Neural cell (in vitro differentiated cells): Measurements from ENCODE around the gene MPDU1. TPM values are rescaled to one million over a fixed set of nuclear protein-coding genes. Genes with fewer than 3 reads are reported as not detected.
A peak's percentile ranks its signal among the peaks of the same experiment; 100 is the strongest.

Experiments used
- H2AFZ ChIP-seq: fragments of 200-600, 300-800 bp; sonication (generic), shearing (Covaris generic); 2 replicates; pipeline ENCODE4 v1.6.0; 2014; ENCODE audit warnings: low read depth, mild to moderate bottlenecking, antibody characterized with exemption, low read length, moderate library complexity
- H3F3A ChIP-seq: fragments of 200-600 bp; shearing (Covaris generic); 2 replicates; pipeline ENCODE4 v1.6.1; 2016; ENCODE audit warnings: mild to moderate bottlenecking, moderate library complexity, mixed read lengths, antibody characterized with exemption, low read length; ENCODE audit not compliant: insufficient read depth, poor library complexity, severe bottlenecking
- H3K27ac ChIP-seq: fragments of 200-600, 300-800 bp; sonication (generic), shearing (Covaris generic); 2 replicates; pipeline ENCODE4 v1.5.1; 2014; ENCODE audit warnings: mild to moderate bottlenecking, low read length, moderate library complexity
- H3K27me3 ChIP-seq: fragments of 300-800, 200-600 bp; sonication (generic), shearing (Covaris generic); 2 replicates; pipeline ENCODE4 v1.6.0; 2014; ENCODE audit warnings: mild to moderate bottlenecking, low read depth, low read length, moderate library complexity; ENCODE audit not compliant: insufficient read depth
- H3K36me3 ChIP-seq: fragments of 300-800, 200-600 bp; sonication (generic), shearing (Covaris generic); 2 replicates; pipeline ENCODE4 v1.5.1; 2014; ENCODE audit warnings: mild to moderate bottlenecking, antibody characterized with exemption, low read length, moderate library complexity; ENCODE audit not compliant: insufficient read depth
- H3K4me2 ChIP-seq: fragments of 300-800, 200-600 bp; sonication (generic), shearing (Covaris generic); 2 replicates; pipeline ENCODE4 v1.6.0; 2014; ENCODE audit warnings: mild to moderate bottlenecking, low read length
- H3K4me3 ChIP-seq: fragments of 300-800, 200-600 bp; sonication (generic), shearing (Covaris generic); 2 replicates; pipeline ENCODE4 v1.5.1; 2014; ENCODE audit warnings: mild to moderate bottlenecking, low read length, moderate library complexity
- H3K79me2 ChIP-seq: fragments of 200-600 bp; shearing (Covaris generic); replicated peaks from 2 replicates; pipeline ENCODE4 v1.6.0; 2014; ENCODE audit warnings: mild to moderate bottlenecking, low read length, moderate library complexity; ENCODE audit not compliant: insufficient read depth
- H3K9ac ChIP-seq: fragments of 300-800, 200-600 bp; sonication (generic), shearing (Covaris generic); 2 replicates; pipeline ENCODE4 v1.6.1; 2016; ENCODE audit warnings: mild to moderate bottlenecking, low read length, mixed read lengths
- H3K9me2 ChIP-seq: fragments of 200-600 bp; shearing (Covaris generic); 2 replicates; pipeline ENCODE4 v1.6.1; 2016; ENCODE audit warnings: mild to moderate bottlenecking, low read length, mixed read lengths; ENCODE audit not compliant: insufficient read depth
- H3K9me3 ChIP-seq: fragments of 200-600, 300-800 bp; sonication (generic), shearing (Covaris generic); 2 replicates; pipeline ENCODE4 v1.6.1; 2016; ENCODE audit warnings: mild to moderate bottlenecking, mixed run types, low read length, moderate library complexity, mixed read lengths
- H4K20me1 ChIP-seq: fragments of 200-600 bp; shearing (Covaris generic); 2 replicates; pipeline ENCODE4 v1.6.1; 2016; ENCODE audit warnings: mild to moderate bottlenecking, mixed run types; ENCODE audit not compliant: insufficient read depth
- EP300 ChIP-seq: fragments of 450-650 bp; conservative IDR thresholded peaks from 2 replicates; pipeline ENCODE4 v1.6.1; 2014; ENCODE audit warnings: antibody characterized with exemption, mild to moderate bottlenecking, moderate library complexity; ENCODE audit not compliant: poor library complexity, severe bottlenecking
- EZH2 ChIP-seq: fragments of 200-600, 300-800 bp; shearing (Covaris generic), sonication (generic); IDR thresholded peaks from 2 replicates; pipeline ENCODE4 v1.6.1; 2014; ENCODE audit warnings: antibody characterized with exemption, low read length, borderline replicate concordance, mild to moderate bottlenecking; ENCODE audit not compliant: insufficient read depth, poor library complexity, severe bottlenecking
- POLR2AphosphoS5 ChIP-seq: IDR thresholded peaks from 2 replicates; pipeline ENCODE4 v1.6.1; 2012
- TAF1 ChIP-seq: IDR thresholded peaks from 2 replicates; pipeline ENCODE4 v1.6.1; 2012; ENCODE audit warnings: low read depth
- polyA plus RNA-seq: library from polyadenylated mRNA; depleted of rRNA; stranded (reverse); fragments of >200 nt; gene quantifications from 2 replicates; pipeline ENCODE4 v1.2.3, GENCODE V29; 2014
- TF ChIP-seq, protein P1 (sequence below): fragments of 450-650 bp; IDR thresholded peaks from 2 replicates; pipeline ENCODE4 v1.5.1; 2014; ENCODE audit warnings: antibody characterized with exemption, mild to moderate bottlenecking, moderate library complexity; ENCODE audit not compliant: poor library complexity, severe bottlenecking
- TF ChIP-seq, protein P2 (sequence below): IDR thresholded peaks from 2 replicates; pipeline ENCODE4 v1.6.1; 2012; ENCODE audit warnings: borderline replicate concordance

Gene MPDU1
- polyA plus RNA-seq, 1 donor from 2014 or later: 110 TPM

DNA sequence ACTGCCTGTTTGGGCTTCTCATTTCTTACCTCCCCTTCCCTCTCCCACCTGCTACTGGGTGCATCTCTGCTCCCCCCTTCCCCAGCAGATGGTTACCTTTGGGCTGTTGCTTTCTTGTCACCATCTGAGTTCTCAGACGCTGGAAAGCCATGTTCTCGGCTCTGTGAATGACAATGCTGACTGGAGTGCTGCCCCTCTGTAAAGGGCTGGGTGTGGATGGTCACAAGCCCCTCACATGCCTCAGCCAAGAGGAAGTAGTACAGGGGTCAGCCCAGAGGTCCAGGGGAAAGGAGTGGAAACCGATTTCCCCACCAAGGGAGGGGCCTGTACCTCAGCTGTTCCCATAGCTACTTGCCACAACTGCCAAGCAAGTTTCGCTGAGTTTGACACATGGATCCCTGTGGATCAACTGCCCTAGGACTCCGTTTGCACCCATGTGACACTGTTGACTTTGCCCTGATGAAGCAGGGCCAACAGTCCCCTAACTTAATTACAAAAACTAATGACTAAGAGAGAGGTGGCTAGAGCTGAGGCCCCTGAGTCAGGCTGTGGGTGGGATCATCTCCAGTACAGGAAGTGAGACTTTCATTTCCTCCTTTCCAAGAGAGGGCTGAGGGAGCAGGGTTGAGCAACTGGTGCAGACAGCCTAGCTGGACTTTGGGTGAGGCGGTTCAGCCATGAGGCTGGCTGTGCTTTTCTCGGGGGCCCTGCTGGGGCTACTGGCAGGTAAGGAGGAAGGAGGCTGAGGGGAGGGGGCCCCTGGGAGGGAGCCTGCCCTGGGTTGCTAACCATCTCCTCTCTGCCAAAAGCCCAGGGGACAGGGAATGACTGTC lies 4.4 kb upstream of the MPDU1 start, which contains the start of gene CD68:
Gene CD68, plus strand, starts transcription at position 638 of the 833 bp plus-strand sequence. Its CDS starts 40 bp downstream, at position 678.
- Histone ChIP-seq H3K9ac (no peak within 1 kb of the TSS), H3K9me3 (no peaks in the 10 kb centered on the region), H3K27ac (no peak within 1 kb of the TSS), H4K20me1 (peaks cover 25% of the 10 kb centered on the region), H3K4me3 (no peak within 1 kb of the TSS), H3F3A (no peaks in the 10 kb centered on the region), H3K36me3 (peaks cover 6% of the 10 kb centered on the region), H3K27me3 (no peaks in the 10 kb centered on the region), H3K9me2 (no peaks in the 10 kb centered on the region), H3K79me2 (peaks cover 20% of the 10 kb centered on the region), H3K4me2 (no peak within 1 kb of the TSS), H2AFZ (no peak within 1 kb of the TSS)
- TF ChIP-seq, protein P1, sequence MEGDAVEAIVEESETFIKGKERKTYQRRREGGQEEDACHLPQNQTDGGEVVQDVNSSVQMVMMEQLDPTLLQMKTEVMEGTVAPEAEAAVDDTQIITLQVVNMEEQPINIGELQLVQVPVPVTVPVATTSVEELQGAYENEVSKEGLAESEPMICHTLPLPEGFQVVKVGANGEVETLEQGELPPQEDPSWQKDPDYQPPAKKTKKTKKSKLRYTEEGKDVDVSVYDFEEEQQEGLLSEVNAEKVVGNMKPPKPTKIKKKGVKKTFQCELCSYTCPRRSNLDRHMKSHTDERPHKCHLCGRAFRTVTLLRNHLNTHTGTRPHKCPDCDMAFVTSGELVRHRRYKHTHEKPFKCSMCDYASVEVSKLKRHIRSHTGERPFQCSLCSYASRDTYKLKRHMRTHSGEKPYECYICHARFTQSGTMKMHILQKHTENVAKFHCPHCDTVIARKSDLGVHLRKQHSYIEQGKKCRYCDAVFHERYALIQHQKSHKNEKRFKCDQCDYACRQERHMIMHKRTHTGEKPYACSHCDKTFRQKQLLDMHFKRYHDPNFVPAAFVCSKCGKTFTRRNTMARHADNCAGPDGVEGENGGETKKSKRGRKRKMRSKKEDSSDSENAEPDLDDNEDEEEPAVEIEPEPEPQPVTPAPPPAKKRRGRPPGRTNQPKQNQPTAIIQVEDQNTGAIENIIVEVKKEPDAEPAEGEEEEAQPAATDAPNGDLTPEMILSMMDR: no peak
- TF ChIP-seq EZH2 (no peak), EP300 (no peak), POLR2AphosphoS5 (peak; percentile 35), TAF1 (no peak)
- TF ChIP-seq, protein P2, sequence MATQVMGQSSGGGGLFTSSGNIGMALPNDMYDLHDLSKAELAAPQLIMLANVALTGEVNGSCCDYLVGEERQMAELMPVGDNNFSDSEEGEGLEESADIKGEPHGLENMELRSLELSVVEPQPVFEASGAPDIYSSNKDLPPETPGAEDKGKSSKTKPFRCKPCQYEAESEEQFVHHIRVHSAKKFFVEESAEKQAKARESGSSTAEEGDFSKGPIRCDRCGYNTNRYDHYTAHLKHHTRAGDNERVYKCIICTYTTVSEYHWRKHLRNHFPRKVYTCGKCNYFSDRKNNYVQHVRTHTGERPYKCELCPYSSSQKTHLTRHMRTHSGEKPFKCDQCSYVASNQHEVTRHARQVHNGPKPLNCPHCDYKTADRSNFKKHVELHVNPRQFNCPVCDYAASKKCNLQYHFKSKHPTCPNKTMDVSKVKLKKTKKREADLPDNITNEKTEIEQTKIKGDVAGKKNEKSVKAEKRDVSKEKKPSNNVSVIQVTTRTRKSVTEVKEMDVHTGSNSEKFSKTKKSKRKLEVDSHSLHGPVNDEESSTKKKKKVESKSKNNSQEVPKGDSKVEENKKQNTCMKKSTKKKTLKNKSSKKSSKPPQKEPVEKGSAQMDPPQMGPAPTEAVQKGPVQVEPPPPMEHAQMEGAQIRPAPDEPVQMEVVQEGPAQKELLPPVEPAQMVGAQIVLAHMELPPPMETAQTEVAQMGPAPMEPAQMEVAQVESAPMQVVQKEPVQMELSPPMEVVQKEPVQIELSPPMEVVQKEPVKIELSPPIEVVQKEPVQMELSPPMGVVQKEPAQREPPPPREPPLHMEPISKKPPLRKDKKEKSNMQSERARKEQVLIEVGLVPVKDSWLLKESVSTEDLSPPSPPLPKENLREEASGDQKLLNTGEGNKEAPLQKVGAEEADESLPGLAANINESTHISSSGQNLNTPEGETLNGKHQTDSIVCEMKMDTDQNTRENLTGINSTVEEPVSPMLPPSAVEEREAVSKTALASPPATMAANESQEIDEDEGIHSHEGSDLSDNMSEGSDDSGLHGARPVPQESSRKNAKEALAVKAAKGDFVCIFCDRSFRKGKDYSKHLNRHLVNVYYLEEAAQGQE: no peak

DNA sequence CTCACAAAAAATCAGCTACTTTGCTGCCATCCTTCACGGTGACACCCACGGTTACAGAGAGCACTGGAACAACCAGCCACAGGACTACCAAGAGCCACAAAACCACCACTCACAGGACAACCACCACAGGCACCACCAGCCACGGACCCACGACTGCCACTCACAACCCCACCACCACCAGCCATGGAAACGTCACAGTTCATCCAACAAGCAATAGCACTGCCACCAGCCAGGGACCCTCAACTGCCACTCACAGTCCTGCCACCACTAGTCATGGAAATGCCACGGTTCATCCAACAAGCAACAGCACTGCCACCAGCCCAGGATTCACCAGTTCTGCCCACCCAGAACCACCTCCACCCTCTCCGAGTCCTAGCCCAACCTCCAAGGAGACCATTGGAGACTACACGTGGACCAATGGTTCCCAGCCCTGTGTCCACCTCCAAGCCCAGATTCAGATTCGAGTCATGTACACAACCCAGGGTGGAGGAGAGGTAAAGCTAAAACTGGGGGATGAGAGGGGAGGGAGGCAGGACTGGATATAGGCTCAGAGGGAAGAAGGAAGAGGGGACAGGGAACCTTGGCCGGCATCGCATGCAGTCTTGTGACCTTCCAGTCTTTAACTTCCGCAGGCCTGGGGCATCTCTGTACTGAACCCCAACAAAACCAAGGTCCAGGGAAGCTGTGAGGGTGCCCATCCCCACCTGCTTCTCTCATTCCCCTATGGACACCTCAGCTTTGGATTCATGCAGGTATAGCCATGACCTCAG lies 3.6 kb upstream of the MPDU1 start:
- H3K27me3 ChIP-seq: no peaks in the 10 kb centered on the region
- no peaks in the 10 kb centered on the region for H3F3A ChIP-seq
- peak; percentile 2 for TF ChIP-seq POLR2AphosphoS5
- no peak for TF ChIP-seq EZH2
- peaks cover 5% of the 10 kb centered on the region for H3K36me3 ChIP-seq
- peaks cover 12% of the 10 kb centered on the region for H3K79me2 ChIP-seq
- no peak overlapping the region for H3K4me2 ChIP-seq
- no peak overlapping the region for H2AFZ ChIP-seq
- H3K9ac ChIP-seq: no peak overlapping the region
- no peak overlapping the region for H3K27ac ChIP-seq
- no peaks in the 10 kb centered on the region for H3K9me2 ChIP-seq
- no peak overlapping the region for H3K4me3 ChIP-seq
- H3K9me3 ChIP-seq: no peaks in the 10 kb centered on the region
- peaks cover 17% of the 10 kb centered on the region for H4K20me1 ChIP-seq
